Gastroesophageal sphincter (tissue), 4 donors: Measurements from ENCODE around the gene PCGF5. TPM values are rescaled to one million over a fixed set of nuclear protein-coding genes. Genes with fewer than 3 reads are reported as not detected.
A peak's percentile ranks its signal among the peaks of the same experiment; 100 is the strongest.
"Not testable (repeated sequence)": the region's sequence is repeated elsewhere in the genome, so short reads cannot be mapped to it uniquely, and the experiment has no call there.

ENCODE experiments used
- ATAC-seq: fragments of 150-250 bp; one replicate; pipeline ENCODE4 v1.9.1; 2016; ENCODE audit warnings: mild to moderate bottlenecking, moderate library complexity
- H3K27ac ChIP-seq, 4 donors: fragments of 200-600 bp; sonication (generic) in 3 of 4; 1 replicate in 3 of 4; 2 replicates in 1 of 4; pipeline ENCODE4 v1.5.1; 2016 to 2019
- H3K27me3 ChIP-seq: fragments of 200-600 bp; sonication (generic); one replicate; pipeline ENCODE4 v1.5.1; 2019
- H3K36me3 ChIP-seq, 2 donors: fragments of 200-600 bp; sonication (generic); one replicate each; pipeline ENCODE4 v1.5.1; 2019; ENCODE audit warnings: control low read depth in 1 of 2
- H3K4me1 ChIP-seq, 3 donors: fragments of 200-600 bp; sonication (generic); 1 replicate in 2 of 3; 2 replicates in 1 of 3; pipeline ENCODE4 v1.5.1; 2016 to 2019; ENCODE audit warnings: control low read depth in 2 of 3
- H3K4me3 ChIP-seq, 2 donors: fragments of 200-600 bp; sonication (generic); one replicate each; pipeline ENCODE4 v1.5.1; 2019; ENCODE audit warnings: mild to moderate bottlenecking in 1 of 2, moderate library complexity in 1 of 2
- H3K9me3 ChIP-seq, 3 donors: fragments of 200-600 bp; sonication (generic); one replicate each; pipeline ENCODE4 v1.5.1; 2017 to 2019; ENCODE audit warnings: control low read depth in 2 of 3
- EP300 ChIP-seq: sonication (generic); formaldehyde crosslinking; IDR thresholded peaks from one replicate; pipeline ENCODE4 v1.6.1; 2017; ENCODE audit warnings: antibody characterized with exemption, mild to moderate bottlenecking
- POLR2A ChIP-seq, 2 donors: fragments of 450-650 bp; IDR thresholded peaks; one replicate each; pipeline ENCODE4 v1.6.1; 2017; ENCODE audit warnings: antibody characterized with exemption in 2 of 2, mild to moderate bottlenecking in 2 of 2, moderate library complexity in 1 of 2
- POLR2AphosphoS5 ChIP-seq: sonication (generic); formaldehyde crosslinking; IDR thresholded peaks from one replicate; pipeline ENCODE4 v1.6.1; 2017; ENCODE audit warnings: antibody characterized with exemption
- WGBS, 2 donors: methylation state at CpG; one replicate each; pipeline ENCODE4 v1.1.5; 2018; ENCODE audit warnings: low coverage in 1 of 2; 5-methylcytosine and 5-hydroxymethylcytosine counted together
- total RNA-seq, 4 donors: library from RNA; depleted of rRNA; stranded (reverse); fragments of >200 nt; gene quantifications; one replicate each; pipeline ENCODE4 v1.1.0, GENCODE V29; 2016
- TF ChIP-seq, protein P1 (sequence below), 4 experiments: fragments of 200-600 bp in 2 of 4; fragments of 450-650 bp in 2 of 4; sonication (generic) in 1 of 4; IDR thresholded peaks; one replicate each; pipeline ENCODE4 v1.5.1; 2017 to 2019; ENCODE audit warnings: antibody characterized with exemption in 4 of 4, mild to moderate bottlenecking in 2 of 4, moderate library complexity in 2 of 4

The PCGF5 gene
- total RNA-seq, 4 donors from 2014 or later = 51.5 to 81.6 (median 66.1) TPM

DNA sequence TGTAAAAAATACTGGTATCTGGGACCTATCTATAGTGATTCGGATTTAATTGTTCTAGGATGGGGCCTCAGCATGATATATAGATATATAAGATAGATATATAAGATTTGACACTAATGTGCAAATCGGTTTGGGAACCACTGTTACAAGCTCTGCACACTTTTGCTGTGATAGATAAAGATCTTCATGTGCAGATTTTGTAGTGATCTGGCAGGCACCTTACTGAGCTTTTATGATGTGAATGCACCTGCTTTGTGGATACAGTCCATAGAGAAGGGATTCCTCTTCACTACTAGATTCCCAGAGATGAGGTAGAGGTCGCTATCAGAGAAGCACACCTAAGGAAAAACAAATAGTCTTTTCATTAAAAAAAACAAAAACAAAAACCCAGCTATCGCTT lies 33.3 kb upstream of the PCGF5 start:
- no peak for TF ChIP-seq POLR2A (IDR thresholded peaks at IDR 0.05)
- no peak for TF ChIP-seq POLR2AphosphoS5
- no peak for TF ChIP-seq EP300
- TF ChIP-seq, protein P1, sequence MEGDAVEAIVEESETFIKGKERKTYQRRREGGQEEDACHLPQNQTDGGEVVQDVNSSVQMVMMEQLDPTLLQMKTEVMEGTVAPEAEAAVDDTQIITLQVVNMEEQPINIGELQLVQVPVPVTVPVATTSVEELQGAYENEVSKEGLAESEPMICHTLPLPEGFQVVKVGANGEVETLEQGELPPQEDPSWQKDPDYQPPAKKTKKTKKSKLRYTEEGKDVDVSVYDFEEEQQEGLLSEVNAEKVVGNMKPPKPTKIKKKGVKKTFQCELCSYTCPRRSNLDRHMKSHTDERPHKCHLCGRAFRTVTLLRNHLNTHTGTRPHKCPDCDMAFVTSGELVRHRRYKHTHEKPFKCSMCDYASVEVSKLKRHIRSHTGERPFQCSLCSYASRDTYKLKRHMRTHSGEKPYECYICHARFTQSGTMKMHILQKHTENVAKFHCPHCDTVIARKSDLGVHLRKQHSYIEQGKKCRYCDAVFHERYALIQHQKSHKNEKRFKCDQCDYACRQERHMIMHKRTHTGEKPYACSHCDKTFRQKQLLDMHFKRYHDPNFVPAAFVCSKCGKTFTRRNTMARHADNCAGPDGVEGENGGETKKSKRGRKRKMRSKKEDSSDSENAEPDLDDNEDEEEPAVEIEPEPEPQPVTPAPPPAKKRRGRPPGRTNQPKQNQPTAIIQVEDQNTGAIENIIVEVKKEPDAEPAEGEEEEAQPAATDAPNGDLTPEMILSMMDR (IDR thresholded peaks at IDR 0.05) = no peak
- no peak overlapping the region for H3K27ac ChIP-seq
- 85 to 97% methylated on average over 3 to 4 of the region's 4 CpGs for WGBS, 2 donors
- no peaks in the 10 kb centered on the region for H3K27me3 ChIP-seq
- H3K9me3 ChIP-seq = no peaks in the 10 kb centered on the region
- H3K4me1 ChIP-seq = peaks cover 7 to 43% (median 22%) of the 10 kb centered on the region in 3 donors
- ATAC-seq = no peak
- no peaks in the 10 kb centered on the region for H3K36me3 ChIP-seq
- no peak overlapping the region for H3K4me3 ChIP-seq

DNA sequence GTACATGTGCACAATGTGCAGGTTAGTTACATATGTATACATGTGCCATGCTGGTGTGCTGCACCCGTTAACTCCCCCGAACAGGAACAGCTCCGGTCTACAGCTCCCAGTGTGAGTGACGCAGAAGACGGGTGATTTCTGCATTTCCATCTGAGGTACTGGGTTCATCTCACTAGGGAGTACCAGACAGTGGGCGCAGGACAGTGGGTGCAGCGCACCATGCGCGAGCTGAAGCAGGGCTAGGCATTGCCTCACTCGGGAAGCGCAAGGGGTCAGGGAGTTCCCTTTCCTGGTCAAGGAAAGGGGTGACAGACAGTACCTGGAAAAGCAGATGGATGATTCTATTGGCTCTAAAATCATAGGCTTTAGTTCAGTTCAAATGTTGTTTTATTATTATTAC lies 32.5 kb upstream of the PCGF5 start:
- not testable (repeated sequence) for H3K9me3 ChIP-seq, H3K27me3 ChIP-seq, ATAC-seq, H3K4me3 ChIP-seq, H3K27ac ChIP-seq, H3K36me3 ChIP-seq
- H3K4me1 ChIP-seq = peaks cover 7 to 43% (median 22%) of the 10 kb centered on the region in 3 donors
- WGBS, 2 donors = 88 to 100% methylated on average over 2 to 11 of the region's 11 CpGs

DNA sequence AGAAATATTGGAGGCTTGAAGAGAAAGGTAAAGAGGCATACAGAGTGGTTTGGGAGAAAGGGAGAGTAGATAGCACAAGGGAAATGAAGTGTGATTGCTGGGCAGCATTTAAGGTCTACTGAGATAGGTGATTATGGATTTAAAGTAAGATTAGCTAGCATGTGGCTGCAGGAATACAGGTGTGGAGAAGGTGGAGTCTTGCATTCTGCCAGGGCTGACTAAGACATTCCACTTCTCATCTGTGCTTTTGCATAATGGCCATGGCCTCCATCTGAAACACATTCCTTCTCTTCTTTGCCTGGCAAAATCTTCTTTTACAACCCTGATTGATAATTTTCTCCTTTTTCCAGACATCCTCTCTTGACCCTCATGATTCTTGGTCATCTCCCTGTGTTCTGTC lies 31.6 kb upstream of the PCGF5 start:
- Histone ChIP-seq H3K27ac (no peak overlapping the region), H3K27me3 (no peaks in the 10 kb centered on the region), H3K36me3 (no peaks in the 10 kb centered on the region), H3K4me1 (peaks cover 7 to 43% (median 22%) of the 10 kb centered on the region in 3 donors), H3K9me3 (no peaks in the 10 kb centered on the region), H3K4me3 (no peak overlapping the region)
- TF ChIP-seq POLR2A (IDR thresholded peaks at IDR 0.05) (no peak), POLR2AphosphoS5 (no peak), EP300 (no peak)
- TF ChIP-seq, protein P1 (IDR thresholded peaks at IDR 0.05) = no peak
- ATAC-seq = no peak

DNA sequence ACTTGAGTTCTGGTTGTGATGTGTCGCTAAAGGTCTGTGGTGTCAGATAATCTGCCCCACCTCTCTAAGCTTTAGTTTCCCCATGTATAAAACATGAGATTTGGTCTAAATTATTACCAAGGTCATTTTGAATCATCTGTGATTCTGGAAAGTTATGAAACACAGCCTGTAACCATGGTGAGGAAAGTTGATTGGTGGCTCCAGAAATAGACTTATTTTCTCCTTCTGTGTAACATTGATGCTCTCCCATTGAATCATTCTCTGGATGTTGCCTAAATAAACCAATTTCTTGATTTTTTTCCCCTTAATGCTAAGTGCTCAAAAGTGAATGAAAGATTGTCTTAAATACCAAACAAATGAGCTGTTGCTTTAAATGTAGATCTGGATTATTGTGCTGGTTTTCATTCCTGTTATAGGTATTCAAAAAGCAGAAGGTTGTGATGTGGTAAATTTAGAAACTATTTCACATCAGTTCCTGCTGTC lies 30.0 kb upstream of the PCGF5 start:
- WGBS, 2 donors = 50% methylated on average over 1 of the region's 1 CpG; no CpG with 5 or more reads in 1 of the 2 donors
- Histone ChIP-seq H3K36me3 (no peaks in the 10 kb centered on the region), H3K27ac (peak overlapping the region in 3 of 4 donors; percentile 12 to 28 (median 28))

DNA sequence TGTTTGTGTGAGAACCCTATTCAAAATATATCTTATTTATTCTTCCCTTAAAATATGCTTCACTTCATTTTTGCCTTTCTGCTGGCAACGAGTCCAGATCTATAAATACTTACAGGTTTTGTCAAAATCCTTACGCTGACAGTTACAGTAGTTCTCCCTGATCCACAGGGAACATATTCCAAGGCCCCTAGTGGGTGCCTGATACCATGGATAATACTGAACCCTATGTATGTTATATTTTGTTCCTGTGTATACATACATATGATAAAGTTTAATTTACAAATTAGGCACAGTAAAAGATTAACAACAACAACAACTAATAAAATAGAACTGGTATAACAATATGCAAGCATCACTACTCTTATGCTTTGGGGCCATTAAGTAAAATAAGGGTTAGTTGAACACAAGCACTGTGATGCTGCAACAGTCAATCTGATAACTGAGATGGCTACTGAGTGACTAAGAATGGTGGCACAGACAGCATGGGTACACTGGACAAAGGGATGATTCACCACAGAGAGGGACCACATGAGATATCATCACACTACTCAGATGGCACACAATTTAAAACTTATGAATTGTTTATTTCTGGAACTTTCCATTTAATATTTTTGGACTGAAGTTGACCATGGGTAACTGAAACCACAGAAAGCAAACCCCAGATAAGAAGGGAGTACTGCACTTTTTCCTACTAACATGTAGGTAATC lies 29.4 kb upstream of the PCGF5 start:
- Histone ChIP-seq H3K27me3 (no peaks in the 10 kb centered on the region), H3K4me1 (peaks cover 7 to 29% (median 18%) of the 10 kb centered on the region in 3 donors), H3K9me3 (no peaks in the 10 kb centered on the region), H3K36me3 (no peaks in the 10 kb centered on the region), H3K27ac (peak overlapping the region in 2 of 4 donors; percentile 12 to 28), H3K4me3 (no peak overlapping the region)
- peak; percentile 35 for ATAC-seq
- no peak for TF ChIP-seq POLR2A (IDR thresholded peaks at IDR 0.05)
- no peak for TF ChIP-seq EP300
- TF ChIP-seq, protein P1 (IDR thresholded peaks at IDR 0.05) = no peak
- no peak for TF ChIP-seq POLR2AphosphoS5
- 59% methylated on average over 2 of the region's 2 CpGs; no CpG with 5 or more reads in 1 of the 2 donors for WGBS, 2 donors

More for the DNA sequence above, 30.0 kb upstream of the PCGF5 start:
- Histone ChIP-seq H3K9me3 (no peaks in the 10 kb centered on the region), H3K4me1 (peaks cover 7 to 35% (median 18%) of the 10 kb centered on the region in 3 donors), H3K4me3 (no peak overlapping the region), H3K27me3 (no peaks in the 10 kb centered on the region)
- peak; percentile 57 for ATAC-seq
- no peak for TF ChIP-seq EP300
- TF ChIP-seq POLR2A (IDR thresholded peaks at IDR 0.05) = no peak
- TF ChIP-seq POLR2AphosphoS5 = peak; percentile 19
- TF ChIP-seq, protein P1 (IDR thresholded peaks at IDR 0.05) = no peak
